Stomach smooth muscle (tissue), 2 donors: ENCODE measurements around the gene FKBP6.
"Not testable (repeated sequence)": the region's sequence is repeated elsewhere in the genome, so short reads cannot be mapped to it uniquely, and the experiment has no call there.

Experiments
- H3K27ac ChIP-seq: one replicate; pipeline ENCODE4 v1.7.0; 2013; ENCODE audit warnings: mild to moderate bottlenecking, low read length, inconsistent platforms
- H3K27me3 ChIP-seq, 2 donors: one replicate each; pipeline ENCODE4 v1.7.0; 2013; ENCODE audit warnings: low read length in 2 of 2; ENCODE audit not compliant: insufficient read depth in 2 of 2, control insufficient read depth in 1 of 2
- H3K36me3 ChIP-seq, 2 donors: one replicate each; pipeline ENCODE4 v1.7.0; 2013; ENCODE audit warnings: low read length in 2 of 2; ENCODE audit not compliant: control insufficient read depth in 2 of 2, insufficient read depth in 2 of 2
- H3K4me1 ChIP-seq: one replicate; pipeline ENCODE4 v1.7.0; 2013; ENCODE audit warnings: low read length; ENCODE audit not compliant: control insufficient read depth, insufficient read depth
- H3K4me3 ChIP-seq, 2 donors: one replicate each; pipeline ENCODE4 v1.7.0; 2013; ENCODE audit warnings: low read length in 2 of 2
- H3K9ac ChIP-seq, 2 donors: one replicate each; pipeline ENCODE4 v1.7.0; 2013; ENCODE audit warnings: low read length in 2 of 2, mild to moderate bottlenecking in 1 of 2
- H3K9me3 ChIP-seq, 2 donors: one replicate each; pipeline ENCODE4 v1.7.0; 2013; ENCODE audit warnings: low read length in 2 of 2; ENCODE audit not compliant: control insufficient read depth in 2 of 2
- donor health status: healthy.
- donor health status: Pancreatic carcinoma.

Gene FKBP6

DNA sequence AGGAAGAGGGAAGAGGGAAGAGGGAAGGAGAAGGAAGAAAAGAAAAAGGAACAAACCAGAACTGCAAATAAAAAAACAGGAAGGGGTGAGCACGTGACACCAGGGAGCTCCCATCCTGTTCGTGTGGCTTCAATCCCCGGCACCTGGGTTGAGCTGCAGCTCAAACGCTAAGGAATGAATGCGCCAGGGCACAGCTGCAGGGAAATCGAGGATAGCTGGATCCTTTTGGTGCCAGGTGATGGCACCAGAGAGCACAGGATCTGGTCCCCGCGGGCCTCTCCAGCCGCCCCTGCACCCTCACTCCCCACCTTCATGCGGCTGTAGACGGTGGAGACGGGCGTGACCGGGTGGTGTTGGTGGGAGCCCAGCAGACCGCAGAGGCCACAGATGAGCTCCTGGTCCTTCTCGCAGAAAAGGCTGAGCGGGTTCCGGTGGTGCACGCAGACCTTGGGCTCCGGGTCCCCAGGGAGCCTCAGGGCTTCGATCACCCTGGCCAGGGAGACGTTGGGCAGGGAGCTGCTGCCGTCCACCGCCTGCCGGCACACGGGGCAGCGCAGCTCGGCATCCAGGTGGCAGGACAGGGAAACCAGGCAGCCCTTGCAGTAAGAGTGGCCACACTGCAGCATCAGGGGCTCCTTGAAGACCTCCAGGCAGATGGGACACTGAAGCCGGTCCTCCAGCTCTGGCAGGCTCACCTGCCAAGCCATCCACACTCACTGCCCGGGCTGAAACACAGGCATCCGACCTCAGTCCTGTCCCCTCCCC, 3.7 kb upstream of the FKBP6 start:
- H3K36me3 ChIP-seq, H3K4me1 ChIP-seq, H3K27ac ChIP-seq, H3K27me3 ChIP-seq, H3K9ac ChIP-seq, H3K9me3 ChIP-seq: not testable (repeated sequence)
- peak overlapping the region; percentile 35 to 49 for H3K4me3 ChIP-seq

DNA sequence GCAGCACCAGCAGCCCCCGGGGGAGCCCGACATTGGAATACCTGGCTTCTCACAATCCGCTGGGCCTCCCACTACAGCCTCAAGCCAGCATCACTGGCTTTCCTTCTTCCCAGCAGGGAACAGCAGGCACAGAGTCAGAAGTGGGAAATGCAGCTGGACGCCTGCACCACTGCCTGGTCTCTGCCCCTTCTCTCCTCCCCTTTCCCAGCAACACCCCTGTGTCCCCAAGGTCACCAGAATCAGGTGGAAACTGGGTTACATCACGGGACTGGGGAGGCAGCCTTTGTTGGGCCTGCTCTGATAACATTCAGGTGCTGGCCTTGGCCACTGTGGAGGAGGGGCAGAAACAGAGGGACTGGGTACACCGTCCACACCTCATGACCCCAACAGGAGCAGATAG, 2.5 kb upstream of the FKBP6 start:
- H3K36me3 ChIP-seq, H3K4me3 ChIP-seq, H3K9ac ChIP-seq, H3K4me1 ChIP-seq, H3K27ac ChIP-seq, H3K9me3 ChIP-seq, H3K27me3 ChIP-seq: not testable (repeated sequence)

GRCh38 chr7:73327449-73327848, 512 bp upstream of the FKBP6 start:
- H3K4me1 ChIP-seq, H3K9ac ChIP-seq, H3K9me3 ChIP-seq, H3K27ac ChIP-seq, H3K36me3 ChIP-seq, H3K27me3 ChIP-seq, H3K4me3 ChIP-seq: not testable (repeated sequence)

- Histone ChIP-seq H3K27ac (no peak overlapping the region), H3K27me3 (no peaks in the 10 kb centered on the region), H3K4me3 (no peak overlapping the region), H3K9ac (no peak overlapping the region), H3K9me3 (no peaks in the 10 kb centered on the region), H3K4me1 (peaks cover 3% of the 10 kb centered on the region), H3K36me3 (no peaks in the 10 kb centered on the region)
Measured at GRCh38 chr7:73328696-73329095, 735 bp downstream of the FKBP6 start.

DNA sequence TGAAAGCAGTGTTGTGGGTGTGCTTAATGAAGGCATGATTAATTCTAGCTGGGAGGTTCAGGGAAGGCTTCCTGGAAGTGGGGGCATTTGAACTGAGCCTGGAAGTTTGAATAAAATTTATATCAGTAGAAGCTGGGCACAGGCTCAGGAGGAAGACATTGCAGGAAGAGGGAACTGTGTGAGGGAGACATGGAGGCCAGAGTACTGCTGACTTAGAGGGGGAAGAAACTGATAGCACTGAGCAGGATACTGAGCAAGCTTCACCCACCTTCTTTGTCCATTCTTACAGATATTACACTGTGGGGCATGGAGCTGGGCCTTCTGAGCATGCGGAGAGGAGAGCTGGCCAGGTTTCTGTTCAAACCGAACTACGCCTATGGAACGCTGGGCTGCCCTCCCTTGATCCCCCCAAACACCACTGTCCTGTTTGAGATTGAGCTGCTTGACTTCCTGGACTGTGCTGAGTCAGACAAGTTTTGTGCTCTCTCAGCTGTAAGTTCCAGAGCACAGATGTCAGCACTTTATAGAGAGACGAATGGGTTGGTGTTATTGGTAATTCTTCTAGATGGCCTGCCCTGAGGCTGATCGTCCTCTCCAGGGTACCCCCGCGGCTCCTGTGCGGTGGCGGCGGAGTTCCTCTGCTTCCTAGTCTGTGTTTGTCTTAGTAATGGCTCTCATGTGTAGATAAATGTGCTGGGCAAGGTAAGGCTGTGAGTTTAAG, 2.1 kb downstream of the FKBP6 start:
- Histone ChIP-seq H3K4me3 (no peak overlapping the region), H3K9ac (no peak overlapping the region), H3K27ac (no peak overlapping the region), H3K36me3 (no peaks in the 10 kb centered on the region), H3K4me1 (no peaks in the 10 kb centered on the region), H3K9me3 (no peaks in the 10 kb centered on the region), H3K27me3 (no peaks in the 10 kb centered on the region)

- Histone ChIP-seq H3K4me3 (no peak overlapping the region), H3K4me1 (no peaks in the 10 kb centered on the region), H3K9ac (no peak overlapping the region), H3K9me3 (no peaks in the 10 kb centered on the region), H3K27ac (no peak overlapping the region), H3K36me3 (no peaks in the 10 kb centered on the region), H3K27me3 (no peaks in the 10 kb centered on the region)
Measured at GRCh38 chr7:73330772-73331171, 2.8 kb downstream of the FKBP6 start.

DNA sequence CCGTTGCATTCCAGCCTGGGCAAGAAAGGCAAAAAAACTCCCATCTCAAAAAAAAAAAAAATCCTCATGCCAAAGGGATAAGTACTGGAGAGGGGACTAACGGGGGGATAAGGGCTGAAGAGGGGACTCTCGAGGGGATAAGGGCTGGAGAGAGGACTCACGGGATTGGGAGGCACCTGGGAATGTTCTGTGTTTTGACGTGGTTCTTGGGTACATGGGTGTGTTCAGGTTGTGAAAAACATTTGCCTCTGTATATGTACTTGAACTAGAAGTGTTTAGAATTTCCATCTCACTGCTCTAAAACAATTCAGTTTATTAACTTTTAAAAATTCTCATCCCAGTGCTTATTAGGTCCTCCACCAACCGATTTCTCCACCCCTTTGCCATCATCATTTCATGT, 4.5 kb downstream of the FKBP6 start:
- no peaks in the 10 kb centered on the region for H3K36me3 ChIP-seq
- H3K9ac ChIP-seq: no peak overlapping the region
- no peaks in the 10 kb centered on the region for H3K27me3 ChIP-seq
- no peak overlapping the region for H3K27ac ChIP-seq
- H3K9me3 ChIP-seq: no peaks in the 10 kb centered on the region
- no peaks in the 10 kb centered on the region for H3K4me1 ChIP-seq
- H3K4me3 ChIP-seq: no peak overlapping the region

- H3K4me1 ChIP-seq: peaks cover 3% of the 10 kb centered on the region
- no peaks in the 10 kb centered on the region for H3K36me3 ChIP-seq
- no peaks in the 10 kb centered on the region for H3K9me3 ChIP-seq
- H3K27ac ChIP-seq: no peak overlapping the region
- H3K4me3 ChIP-seq: no peak overlapping the region
- H3K27me3 ChIP-seq: peaks cover 3% of the 10 kb centered on the region in 2 donors
- no peak overlapping the region for H3K9ac ChIP-seq
Measured at GRCh38 chr7:73338321-73338720, 10.4 kb downstream of the FKBP6 start.

DNA sequence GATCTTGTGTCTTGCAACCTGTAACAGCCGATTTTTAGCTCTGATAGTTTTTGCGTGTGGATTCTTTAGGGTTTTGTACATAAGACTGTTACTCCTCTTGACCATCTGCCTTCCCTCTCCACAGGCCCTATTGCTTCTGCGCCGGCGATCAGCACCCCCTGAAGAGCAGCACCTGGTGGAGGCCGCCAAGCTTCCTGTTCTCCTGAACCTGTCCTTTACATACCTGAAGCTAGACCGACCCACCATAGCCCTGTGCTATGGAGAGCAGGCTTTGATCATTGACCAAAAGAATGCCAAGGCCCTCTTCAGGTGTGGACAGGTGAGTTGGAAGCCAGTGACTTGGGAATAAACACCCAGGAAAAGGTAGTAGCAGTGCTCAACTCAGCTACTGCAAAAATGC, 12.6 kb downstream of the FKBP6 start:
- H3K27me3 ChIP-seq: peaks cover 3% of the 10 kb centered on the region in 2 donors
- no peak overlapping the region for H3K27ac ChIP-seq
- no peak overlapping the region for H3K9ac ChIP-seq
- peaks cover 3% of the 10 kb centered on the region for H3K4me1 ChIP-seq
- no peaks in the 10 kb centered on the region for H3K9me3 ChIP-seq
- H3K36me3 ChIP-seq: no peaks in the 10 kb centered on the region
- H3K4me3 ChIP-seq: no peak overlapping the region

GRCh38 chr7:73341877-73342276, 13.9 kb downstream of the FKBP6 start:
- H3K9me3 ChIP-seq: no peaks in the 10 kb centered on the region
- H3K27ac ChIP-seq: no peak overlapping the region
- H3K36me3 ChIP-seq: no peaks in the 10 kb centered on the region
- peaks cover 3% of the 10 kb centered on the region in 2 donors for H3K27me3 ChIP-seq
- H3K9ac ChIP-seq: no peak overlapping the region
- H3K4me3 ChIP-seq: no peak overlapping the region
- H3K4me1 ChIP-seq: peaks cover 3% of the 10 kb centered on the region

GRCh38 chr7:73342645-73343044, 14.7 kb downstream of the FKBP6 start:
- no peak overlapping the region for H3K9ac ChIP-seq
- H3K27ac ChIP-seq: no peak overlapping the region
- H3K4me1 ChIP-seq: peaks cover 3% of the 10 kb centered on the region
- no peaks in the 10 kb centered on the region for H3K9me3 ChIP-seq
- H3K27me3 ChIP-seq: peaks cover 3% of the 10 kb centered on the region in 2 donors
- no peaks in the 10 kb centered on the region for H3K36me3 ChIP-seq
- H3K4me3 ChIP-seq: peak overlapping the region in 1 of 2 donors; percentile 66
